HepG2 (cell line): ENCODE data around the gene ABCA13. TPM values are rescaled to one million over a fixed set of nuclear protein-coding genes. Genes with fewer than 3 reads are reported as not detected.

ENCODE experiments used
- ATAC-seq: fragments of 200-7000 bp; cut with Tn5 transposase; 3 replicates; pipeline ENCODE4 v1.9.1; 2020; ENCODE audit warnings: mild to moderate bottlenecking, moderate library complexity
- BruUV-seq: library from RNA; stranded (reverse); fragments of 400-500 nt; replicated peaks from 2 replicates; lab custom pipeline; 2021; lab: Mats Ljungman, UMichigan
- CTCF ChIA-PET: fragments of 300-600 bp; formaldehyde crosslinking; extraction: SDS; loops from one replicate; lab custom pipeline; 2021; ENCODE audit warnings: low total read pairs, inconsistent platforms, low intra/inter-chr PET ratio; lab: Yijun Ruan, JAX
- POLR2A ChIA-PET: fragments of 350-600 bp; sonication (Branson Sonifier 250); formaldehyde crosslinking; loops from one replicate; lab custom pipeline; 2020; ENCODE audit warnings: antibody characterized with exemption, inconsistent platforms; lab: Yijun Ruan, JAX
- DNase-seq: peaks from one replicate; pipeline ENCODE4 v3.0.0-alpha.2; 2015; ENCODE audit warnings: low spot score
- FAIRE-seq: peaks from 3 replicates; lab custom pipeline; 2011; peaks lifted over from hg19 to GRCh38; lab: Jason Lieb, UNC
- H2AFZ ChIP-seq: one replicate; pipeline ENCODE4 v1.6.1; 2011; ENCODE audit warnings: low read length, inconsistent platforms
- H3K27ac ChIP-seq: fragments of 300-600 bp; 3 replicates; pipeline ENCODE4 v1.8.0; 2011; ENCODE audit warnings: mixed run types, mild to moderate bottlenecking, mixed read lengths, low read length, inconsistent platforms; ENCODE audit not compliant: insufficient read depth; ENCODE audit errors: extremely low read length
- H3K27me3 ChIP-seq, 2 experiments: fragments of 200-600 bp in 1 of 2; 2 replicates in 1 of 2; 3 replicates in 1 of 2; pipeline versions ENCODE4 v1.6.0 to v1.8.0; 2011; ENCODE audit warnings: low read length in 2 of 2, mild to moderate bottlenecking in 2 of 2, moderate library complexity in 2 of 2, inconsistent platforms in 1 of 2; ENCODE audit not compliant: insufficient read depth in 2 of 2, control insufficient read depth in 1 of 2
- H3K36me3 ChIP-seq, 2 experiments: fragments of 200-600 bp in 1 of 2; replicated peaks in 1 of 2; 2 replicates in 1 of 2; 3 replicates in 1 of 2; pipeline versions ENCODE4 v1.5.1 to v1.8.0; 2011; ENCODE audit warnings: low read length in 2 of 2, inconsistent platforms in 1 of 2; ENCODE audit not compliant: insufficient read depth in 2 of 2, control insufficient read depth in 1 of 2
- H3K4me1 ChIP-seq: 2 replicates; pipeline ENCODE4 v1.5.1; 2012; ENCODE audit warnings: low read length, inconsistent platforms; ENCODE audit not compliant: insufficient read depth
- H3K4me2 ChIP-seq: 2 replicates; pipeline ENCODE4 v1.6.0; 2011; ENCODE audit warnings: low read depth, low read length, inconsistent platforms
- H3K4me3 ChIP-seq, 3 experiments: fragments of 200-600 bp in 1 of 3; sonication (generic), shearing (Covaris generic) in 1 of 3; replicated peaks in 1 of 3; 2 replicates each; pipeline ENCODE4 v1.5.1; 2011 to 2016; ENCODE audit warnings: low read length in 3 of 3, inconsistent platforms in 2 of 3, low read depth in 2 of 3, mild to moderate bottlenecking in 2 of 3, control low read depth in 1 of 3, mixed read lengths in 1 of 3; ENCODE audit not compliant: insufficient read depth in 1 of 3
- H3K79me2 ChIP-seq: one replicate; pipeline ENCODE4 v1.6.1; 2011; ENCODE audit warnings: low read length, inconsistent platforms; ENCODE audit not compliant: insufficient read depth
- H3K9ac ChIP-seq: 2 replicates; pipeline ENCODE4 v1.6.0; 2011; ENCODE audit warnings: mild to moderate bottlenecking, low read depth, low read length, inconsistent platforms; ENCODE audit not compliant: insufficient read depth
- H3K9me3 ChIP-seq: 2 replicates; pipeline ENCODE4 v1.5.1; 2012; ENCODE audit warnings: mild to moderate bottlenecking, low read length
- H4K20me1 ChIP-seq: 2 replicates; pipeline ENCODE4 v1.6.0; 2011; ENCODE audit warnings: inconsistent platforms, mild to moderate bottlenecking, low read length, moderate library complexity; ENCODE audit not compliant: insufficient read depth
- ADNP ChIP-seq: sonication (generic); formaldehyde crosslinking; IDR thresholded peaks from 2 replicates; pipeline ENCODE4 v1.4.0; 2020; ENCODE audit warnings: missing genetic modification reagents
- CBX1 ChIP-seq: IDR thresholded peaks from one replicate; pipeline ENCODE4 v1.6.1; 2016; ENCODE audit warnings: antibody characterized with exemption, low read depth
- CHD4 ChIP-seq: fragments of 200-600 bp; sonication (generic); IDR thresholded peaks from 2 replicates; pipeline ENCODE4 v1.7.0; 2017; ENCODE audit warnings: mild to moderate bottlenecking, low read length, borderline replicate concordance
- ELF4 ChIP-seq: sonication (generic); formaldehyde crosslinking; IDR thresholded peaks from 2 replicates; pipeline ENCODE4 v1.5.0; 2020; ENCODE audit warnings: missing genetic modification reagents, mild to moderate bottlenecking, moderate library complexity, borderline replicate concordance
- GATAD1 ChIP-seq: IDR thresholded peaks from 2 replicates; pipeline ENCODE4 v1.6.1; 2016; ENCODE audit warnings: missing genetic modification reagents, missing compliant biosample characterization
- PCBP2 ChIP-seq: fragments of 200-400 bp; formaldehyde crosslinking; optimal IDR thresholded peaks from 2 replicates; pipeline ENCODE3; 2018; ENCODE audit warnings: low read length, low read depth; ENCODE audit not compliant: poor library complexity, severe bottlenecking
- PHB2 ChIP-seq: fragments of 450-650 bp; IDR thresholded peaks from 2 replicates; pipeline ENCODE4 v1.6.1; 2018; ENCODE audit not compliant: partially characterized antibody
- TBX2 ChIP-seq: sonication (generic); formaldehyde crosslinking; IDR thresholded peaks from 2 replicates; pipeline ENCODE4 v1.5.0; 2020; ENCODE audit warnings: missing genetic modification reagents, mild to moderate bottlenecking, borderline replicate concordance
- U2AF2 ChIP-seq: fragments of 200-400 bp; formaldehyde crosslinking; IDR thresholded peaks from 2 replicates; pipeline ENCODE4 v1.6.1; 2017; ENCODE audit warnings: low read depth, mild to moderate bottlenecking, low read length
- ZNF547 ChIP-seq: sonication (generic); formaldehyde crosslinking; IDR thresholded peaks from 2 replicates; pipeline ENCODE4 v1.5.1; 2020; ENCODE audit warnings: mild to moderate bottlenecking, missing genetic modification reagents
- ZNF770 ChIP-seq: sonication (generic); formaldehyde crosslinking; IDR thresholded peaks from 2 replicates; pipeline ENCODE4 v1.5.0; 2020; ENCODE audit warnings: mild to moderate bottlenecking, missing genetic modification reagents
- ZNF775 ChIP-seq: sonication (generic); formaldehyde crosslinking; IDR thresholded peaks from 2 replicates; pipeline ENCODE4 v1.4.0; 2020; ENCODE audit warnings: missing genetic modification reagents, mild to moderate bottlenecking, moderate library complexity, borderline replicate concordance
- WGBS: methylation state at CpG from one replicate; pipeline ENCODE4 v1.1.6; 2017; ENCODE audit warnings: low lambda C conversion rate; 5-methylcytosine and 5-hydroxymethylcytosine counted together
- in situ Hi-C: cut with HindIII; loops from 2 replicates; pipeline ENCODE4 v1.10.0; 2017; ENCODE audit warnings: low pct_unique_long_range_greater_than_20kb; ENCODE audit not compliant: extremely low pct_ligation_motif_present
- intact Hi-C: fragments of 100-400 bp; cut with micrococcal nuclease; formaldehyde crosslinking; loops from one replicate; pipeline ENCODE4 v1.10.0; 2022; ENCODE audit not compliant: unreplicated experiment
- polyA plus RNA-seq, 8 experiments: library from polyadenylated mRNA; depleted of rRNA in 3 of 8; stranded (reverse) in 7 of 8; unstranded in 1 of 8; fragments of >200 nt; fragmentation: Illumina TruSeq in 4 of 8; extraction: Trizol in 4 of 8; gene quantifications; 2 replicates each; pipeline versions ENCODE4 v1.2.1 to v1.2.3, GENCODE V29; 2011 to 2016; ENCODE audit warnings: low read depth in 4 of 8, missing spikeins in 1 of 8, mixed read lengths in 1 of 8; ENCODE audit not compliant: insufficient read depth in 1 of 8
- total RNA-seq, 5 experiments: library from RNA; depleted of rRNA; stranded (reverse); fragments of >200 nt; fragmentation: Illumina TruSeq; extraction: Trizol; gene quantifications; 2 replicates each; pipeline ENCODE4 v1.2.3, GENCODE V29; 2016; ENCODE audit warnings: low read depth in 1 of 5
- TF ChIP-seq, protein P1 (sequence below): sonication (generic); formaldehyde crosslinking; conservative IDR thresholded peaks from 2 replicates; pipeline ENCODE4 v1.4.0; 2020; ENCODE audit warnings: missing genetic modification reagents
- TF ChIP-seq, protein P2 (sequence below): sonication (generic); formaldehyde crosslinking; IDR thresholded peaks from 2 replicates; pipeline ENCODE4 v1.8.0; 2022; ENCODE audit warnings: missing genetic modification reagents, mild to moderate bottlenecking, moderate library complexity, borderline replicate concordance

Gene ABCA13
- total and polyA plus RNA-seq, 2 of the 13 experiments (the other 11 are each of a cell fraction or from before 2014, with no cell fraction given), result 0.03 TPM; not detected in 1

DNA sequence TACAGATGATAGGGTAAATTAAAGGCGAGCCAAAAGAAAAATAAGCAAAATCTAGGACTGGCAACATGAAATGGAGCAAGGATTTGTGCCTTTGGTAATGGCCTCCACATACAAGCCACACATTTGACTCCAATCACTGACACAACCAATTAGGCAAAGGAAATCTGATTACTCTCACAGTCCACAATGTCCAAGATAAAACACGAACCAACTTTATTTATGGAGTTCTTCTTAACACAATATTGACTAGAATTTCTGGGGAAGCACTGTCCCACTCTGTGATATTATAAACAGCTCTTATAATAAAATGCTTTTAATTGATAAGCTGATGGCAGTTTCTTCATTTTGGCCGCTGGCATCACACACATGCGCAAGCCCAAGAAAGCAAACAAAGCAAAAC lies 334.2 kb downstream of the ABCA13 start:
- no peak overlapping the region for H3K9ac ChIP-seq
- TF ChIP-seq, protein P1, sequence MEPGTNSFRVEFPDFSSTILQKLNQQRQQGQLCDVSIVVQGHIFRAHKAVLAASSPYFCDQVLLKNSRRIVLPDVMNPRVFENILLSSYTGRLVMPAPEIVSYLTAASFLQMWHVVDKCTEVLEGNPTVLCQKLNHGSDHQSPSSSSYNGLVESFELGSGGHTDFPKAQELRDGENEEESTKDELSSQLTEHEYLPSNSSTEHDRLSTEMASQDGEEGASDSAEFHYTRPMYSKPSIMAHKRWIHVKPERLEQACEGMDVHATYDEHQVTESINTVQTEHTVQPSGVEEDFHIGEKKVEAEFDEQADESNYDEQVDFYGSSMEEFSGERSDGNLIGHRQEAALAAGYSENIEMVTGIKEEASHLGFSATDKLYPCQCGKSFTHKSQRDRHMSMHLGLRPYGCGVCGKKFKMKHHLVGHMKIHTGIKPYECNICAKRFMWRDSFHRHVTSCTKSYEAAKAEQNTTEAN (CRISPR knock-in tag), result no peak
- TF ChIP-seq, protein P2, sequence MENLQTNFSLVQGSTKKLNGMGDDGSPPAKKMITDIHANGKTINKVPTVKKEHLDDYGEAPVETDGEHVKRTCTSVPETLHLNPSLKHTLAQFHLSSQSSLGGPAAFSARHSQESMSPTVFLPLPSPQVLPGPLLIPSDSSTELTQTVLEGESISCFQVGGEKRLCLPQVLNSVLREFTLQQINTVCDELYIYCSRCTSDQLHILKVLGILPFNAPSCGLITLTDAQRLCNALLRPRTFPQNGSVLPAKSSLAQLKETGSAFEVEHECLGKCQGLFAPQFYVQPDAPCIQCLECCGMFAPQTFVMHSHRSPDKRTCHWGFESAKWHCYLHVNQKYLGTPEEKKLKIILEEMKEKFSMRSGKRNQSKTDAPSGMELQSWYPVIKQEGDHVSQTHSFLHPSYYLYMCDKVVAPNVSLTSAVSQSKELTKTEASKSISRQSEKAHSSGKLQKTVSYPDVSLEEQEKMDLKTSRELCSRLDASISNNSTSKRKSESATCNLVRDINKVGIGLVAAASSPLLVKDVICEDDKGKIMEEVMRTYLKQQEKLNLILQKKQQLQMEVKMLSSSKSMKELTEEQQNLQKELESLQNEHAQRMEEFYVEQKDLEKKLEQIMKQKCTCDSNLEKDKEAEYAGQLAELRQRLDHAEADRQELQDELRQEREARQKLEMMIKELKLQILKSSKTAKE (CRISPR knock-in tag), result no peak
- no peak for TF ChIP-seq ZNF775 (CRISPR knock-in tag)
- TF ChIP-seq, all 625 proteins: peak for 0
- POLR2A ChIA-PET, result no interaction called here
- BruUV-seq, result no TSS peak
- no peaks in the 10 kb centered on the region for H3K79me2 ChIP-seq
- no peak overlapping the region for H3K27ac ChIP-seq
- no peaks in the 10 kb centered on the region for H3K9me3 ChIP-seq
- ATAC-seq, result no peak
- H3K4me1 ChIP-seq, result no peaks in the 10 kb centered on the region
- WGBS, result 2% methylated on average over 4 of the region's 4 CpGs
- no peak overlapping the region for H3K4me2 ChIP-seq
- DNase-seq, result no peak
- in situ Hi-C loops, result no loop called here
- no peak overlapping the region for H3K4me3 ChIP-seq
- CTCF ChIA-PET, result no interaction called here
- H4K20me1 ChIP-seq, result no peaks in the 10 kb centered on the region
- intact Hi-C loops, result no loop called here
- H3K36me3 ChIP-seq, result no peaks in the 10 kb centered on the region
- FAIRE-seq, result no peak
- no peak overlapping the region for H2AFZ ChIP-seq
- H3K27me3 ChIP-seq, result no peaks in the 10 kb centered on the region

DNA sequence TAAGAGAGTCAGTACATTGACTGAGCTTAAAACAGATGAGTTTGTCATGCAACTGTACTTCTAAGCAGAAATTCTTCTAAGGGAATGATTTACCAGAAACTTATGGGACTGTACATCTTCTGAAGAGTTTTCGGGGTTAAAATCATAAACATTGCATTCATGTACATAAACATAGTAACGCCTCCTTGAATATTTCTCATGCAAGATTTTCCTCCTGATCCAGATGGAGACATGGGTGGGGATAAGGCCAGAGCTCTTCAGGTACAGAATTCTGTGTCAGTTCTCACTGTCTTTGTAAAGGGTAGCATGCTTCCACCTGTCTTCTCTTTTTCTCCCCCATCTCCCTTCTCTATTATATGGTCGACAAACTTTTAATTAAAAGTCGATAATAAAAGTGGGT lies 335.3 kb downstream of the ABCA13 start:
- intact Hi-C loops, result no loop called here
- in situ Hi-C loops, result no loop called here
- Histone ChIP-seq H3K79me2 (no peaks in the 10 kb centered on the region), H3K4me3 (no peak overlapping the region), H4K20me1 (no peaks in the 10 kb centered on the region), H3K9me3 (no peaks in the 10 kb centered on the region), H3K36me3 (no peaks in the 10 kb centered on the region), H2AFZ (no peak overlapping the region), H3K9ac (no peak overlapping the region), H3K4me2 (no peak overlapping the region), H3K4me1 (no peaks in the 10 kb centered on the region), H3K27ac (no peak overlapping the region), H3K27me3 (no peaks in the 10 kb centered on the region; a peak in 1 of 5 replicates)
- CTCF ChIA-PET, result no interaction called here
- no peak for DNase-seq
- WGBS, result 0% methylated on average over 4 of the region's 4 CpGs
- FAIRE-seq, result no peak
- BruUV-seq, result no TSS peak
- ATAC-seq, result no peak
- POLR2A ChIA-PET, result no interaction called here
- TF ChIP-seq ZNF547 (CRISPR knock-in tag) (no peak), CBX1 (no peak), CHD4 (no peak), PCBP2 (no peak), U2AF2 (no peak), ZNF770 (CRISPR knock-in tag) (no peak), GATAD1 (CRISPR knock-in tag) (no peak), PHB2 (no peak), ADNP (no peak), TBX2 (no peak), ELF4 (no peak)
